Bronchial epithelial cell (primary cell): ENCODE results near the gene CHRNA7. TPM values are rescaled to one million over a fixed set of nuclear protein-coding genes. Genes with fewer than 3 reads are reported as not detected.

Experiments
- DNase-seq: peaks from one replicate; pipeline ENCODE4 v3.0.0-alpha.2; 2010; ENCODE audit warnings: low read depth
- FAIRE-seq: peaks from 2 replicates; lab custom pipeline; 2011; peaks lifted over from hg19 to GRCh38; lab: Jason Lieb, UNC
- H3K27me3 ChIP-seq: 2 replicates; pipeline ENCODE4 v1.5.1; 2011; ENCODE audit warnings: low read length; ENCODE audit not compliant: control insufficient read depth, insufficient read depth
- H3K36me3 ChIP-seq: 2 replicates; pipeline ENCODE4 v1.5.1; 2011; ENCODE audit warnings: low read length; ENCODE audit not compliant: control insufficient read depth, insufficient read depth
- H3K4me3 ChIP-seq: 2 replicates; pipeline ENCODE4 v1.5.1; 2011; ENCODE audit warnings: mild to moderate bottlenecking, low read depth, low read length, control low read depth
- total RNA-seq: library from RNA; depleted of rRNA; stranded (reverse); fragments of >200 nt; gene quantifications from 2 replicates; pipeline ENCODE4 v1.2.1, GENCODE V29; 2014
- TF ChIP-seq, protein P1 (sequence below): IDR thresholded peaks from 2 replicates; pipeline ENCODE4 v1.5.1; 2011; ENCODE audit warnings: mild to moderate bottlenecking, moderate library complexity, low read length, control low read depth, inconsistent platforms; ENCODE audit not compliant: insufficient read depth, severe bottlenecking

Gene CHRNA7
- total RNA-seq, 1 donor from 2014 or later: under 0.01 TPM

DNA sequence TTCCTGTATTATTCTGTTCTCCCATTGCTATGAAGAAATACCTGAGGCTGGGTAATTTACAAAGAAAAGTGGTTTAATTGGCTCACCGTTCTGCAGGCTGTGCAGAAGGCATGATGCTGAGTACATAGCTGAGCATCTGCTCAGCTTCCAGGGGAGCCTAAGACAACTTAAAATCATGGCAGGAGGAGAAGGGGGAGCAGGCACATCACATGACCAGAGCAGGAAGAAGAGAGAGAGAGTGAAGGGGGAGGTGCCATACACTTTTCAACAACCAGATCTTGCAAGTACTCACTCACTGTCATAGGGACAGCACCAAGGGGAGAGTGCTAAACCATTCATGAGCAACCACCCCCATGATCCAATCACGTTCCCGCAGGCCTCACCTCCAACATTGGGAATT, 188.4 kb downstream of the CHRNA7 start:
- no peaks in the 10 kb centered on the region for H3K36me3 ChIP-seq
- H3K27me3 ChIP-seq: no peaks in the 10 kb centered on the region
- TF ChIP-seq, protein P1, sequence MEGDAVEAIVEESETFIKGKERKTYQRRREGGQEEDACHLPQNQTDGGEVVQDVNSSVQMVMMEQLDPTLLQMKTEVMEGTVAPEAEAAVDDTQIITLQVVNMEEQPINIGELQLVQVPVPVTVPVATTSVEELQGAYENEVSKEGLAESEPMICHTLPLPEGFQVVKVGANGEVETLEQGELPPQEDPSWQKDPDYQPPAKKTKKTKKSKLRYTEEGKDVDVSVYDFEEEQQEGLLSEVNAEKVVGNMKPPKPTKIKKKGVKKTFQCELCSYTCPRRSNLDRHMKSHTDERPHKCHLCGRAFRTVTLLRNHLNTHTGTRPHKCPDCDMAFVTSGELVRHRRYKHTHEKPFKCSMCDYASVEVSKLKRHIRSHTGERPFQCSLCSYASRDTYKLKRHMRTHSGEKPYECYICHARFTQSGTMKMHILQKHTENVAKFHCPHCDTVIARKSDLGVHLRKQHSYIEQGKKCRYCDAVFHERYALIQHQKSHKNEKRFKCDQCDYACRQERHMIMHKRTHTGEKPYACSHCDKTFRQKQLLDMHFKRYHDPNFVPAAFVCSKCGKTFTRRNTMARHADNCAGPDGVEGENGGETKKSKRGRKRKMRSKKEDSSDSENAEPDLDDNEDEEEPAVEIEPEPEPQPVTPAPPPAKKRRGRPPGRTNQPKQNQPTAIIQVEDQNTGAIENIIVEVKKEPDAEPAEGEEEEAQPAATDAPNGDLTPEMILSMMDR: no peak
- DNase-seq (no peak), FAIRE-seq (no peak)
- no peak overlapping the region for H3K4me3 ChIP-seq

Other genes starting within 250 kb of the CHRNA7 start
- 0.13 and 0.26 TPM in 2 replicates for gene OTUD7A, start 159.8 kb upstream of the CHRNA7 start, total RNA-seq